Measurements from ENCODE around the gene NPTN. TPM values are rescaled to one million over a fixed set of nuclear protein-coding genes. Genes with fewer than 3 reads are reported as not detected.

The NPTN gene
- total and polyA plus RNA-seq, 2 experiments from 2014 or later: 56.3 to 113 TPM

GRCh38 chr15:73626072-73626471 is 7.1 kb downstream of the NPTN start:
- Histone ChIP-seq H3K27ac (ENCODE audit: low read depth) (no peak overlapping the region), H3K4me1 (ENCODE audit: insufficient read depth) (peaks cover 81% of the 10 kb centered on the region), H3F3A (replicated peaks; ENCODE audit: low read depth) (no peaks in the 10 kb centered on the region), H3K27me3 (ENCODE audit: insufficient read depth) (no peaks in the 10 kb centered on the region), H2AFZ (no peak overlapping the region), H3K4me3 (no peak overlapping the region), H3K36me3 (ENCODE audit: insufficient read depth) (no peaks in the 10 kb centered on the region), H3K79me2 (replicated peaks; ENCODE audit: insufficient read depth) (peaks cover 100% of the 10 kb centered on the region), H4K20me1 (replicated peaks; ENCODE audit: insufficient read depth) (peaks cover 25% of the 10 kb centered on the region), H3K4me2 (no peak overlapping the region), H3K9me2 (ENCODE audit: insufficient read depth) (no peaks in the 10 kb centered on the region)
- Mint-ChIP-seq H3K27me3 (ENCODE audit: insufficient read depth, low read depth, poor library complexity) (peaks cover 4% of the 10 kb centered on the region), H3K4me3 (no peak overlapping the region), H3K27ac (no peak overlapping the region), H3K4me1 (peaks cover 72% of the 10 kb centered on the region), H3K36me3 (ENCODE audit: low read depth) (no peaks in the 10 kb centered on the region), H3K9me3 (no peaks in the 10 kb centered on the region)
- DNase-seq (ENCODE audit: low spot score): no peak
- TF ChIP-seq CTCF (conservative IDR thresholded peaks at IDR 0.05; ENCODE audit: low read depth in 2 of 2) (no peak), STAT1 (IDR thresholded peaks at IDR 0.05; ENCODE audit: unreplicated experiment) (no peak), CREB1 (CRISPR knock-in tag; IDR thresholded peaks at IDR 0.05; ENCODE audit: low read depth) (no peak), ZNF331 (CRISPR knock-in tag; IDR thresholded peaks at IDR 0.05; ENCODE audit: low read depth) (no peak)
- no peak for ATAC-seq

- Histone ChIP-seq H2AFZ (no peak overlapping the region), H4K20me1 (replicated peaks; ENCODE audit: insufficient read depth) (peaks cover 19% of the 10 kb centered on the region), H3K9me2 (ENCODE audit: insufficient read depth) (no peaks in the 10 kb centered on the region)
- TF ChIP-seq REST (IDR thresholded peaks at IDR 0.05; ENCODE audit: unreplicated experiment) (no peak), ETS1 (IDR thresholded peaks at IDR 0.05) (no peak), CTCF (conservative IDR thresholded peaks at IDR 0.05; ENCODE audit: low read depth in 2 of 2) (no peak), ZNF114 (CRISPR knock-in tag; IDR thresholded peaks at IDR 0.05) (no peak)
Measured at GRCh38 chr15:73624530-73624929, 8.7 kb downstream of the NPTN start.

More at GRCh38 chr15:73624530-73624929, 8.7 kb downstream of the NPTN start:
- ATAC-seq (no peak; the same call in 2 of the 3 replicates), DNase-seq (ENCODE audit: low spot score) (no peak)
- Histone ChIP-seq H3K27me3 (ENCODE audit: insufficient read depth) (no peaks in the 10 kb centered on the region), H3K4me1 (ENCODE audit: insufficient read depth) (peaks cover 81% of the 10 kb centered on the region), H3K4me2 (no peak overlapping the region), H3F3A (replicated peaks; ENCODE audit: low read depth) (no peaks in the 10 kb centered on the region), H3K79me2 (replicated peaks; ENCODE audit: insufficient read depth) (peaks cover 100% of the 10 kb centered on the region), H3K27ac (ENCODE audit: low read depth) (no peak overlapping the region; the same call in none of the 2 replicates), H3K36me3 (ENCODE audit: insufficient read depth) (no peaks in the 10 kb centered on the region), H3K4me3 (no peak overlapping the region)
- Mint-ChIP-seq H3K4me3 (no peak overlapping the region), H3K27ac (no peak overlapping the region; the same call in 1 of the 2 replicates), H3K4me1 (peaks cover 72% of the 10 kb centered on the region), H3K36me3 (ENCODE audit: low read depth) (no peaks in the 10 kb centered on the region), H3K27me3 (ENCODE audit: insufficient read depth, low read depth, poor library complexity) (peaks cover 4% of the 10 kb centered on the region), H3K9me3 (no peaks in the 10 kb centered on the region)

All from GM23338 (cell line).